SU-DHL-6 (cell line): Measurements from ENCODE around the gene SEMA3D.

ENCODE experiments used
- H2AFZ ChIP-seq: fragments of 200-600 bp; sonication (generic); 2 replicates; pipeline ENCODE4 v1.6.1; 2014; ENCODE audit warnings: low read depth, mild to moderate bottlenecking, moderate library complexity, mixed read lengths, antibody characterized with exemption, low read length; ENCODE audit not compliant: severe bottlenecking
- H3F3A ChIP-seq: fragments of 200-600 bp; shearing (Covaris generic); 2 replicates; pipeline ENCODE4 v1.6.0; 2016; ENCODE audit warnings: antibody characterized with exemption, mild to moderate bottlenecking; ENCODE audit not compliant: insufficient read depth
- H3K27ac ChIP-seq: fragments of 200-600 bp; sonication (generic); 2 replicates; pipeline ENCODE4 v1.5.1; 2016; ENCODE audit warnings: low read depth, mild to moderate bottlenecking, low read length, moderate library complexity, mixed read lengths
- H3K27me3 ChIP-seq: fragments of 200-600 bp; sonication (generic), shearing (Covaris generic); 2 replicates; pipeline ENCODE4 v1.6.0; 2014; ENCODE audit warnings: mild to moderate bottlenecking, low read length
- H3K36me3 ChIP-seq: fragments of 200-600 bp; sonication (generic); 2 replicates; pipeline ENCODE4 v1.6.1; 2014; ENCODE audit warnings: mild to moderate bottlenecking, low read length, mixed read lengths
- H3K4me2 ChIP-seq: fragments of 300-600, 200-600 bp; shearing (Covaris generic), sonication (generic); 2 replicates; pipeline ENCODE4 v1.6.0; 2014; ENCODE audit warnings: low read length, low read depth, mild to moderate bottlenecking; ENCODE audit not compliant: poor library complexity, severe bottlenecking
- H3K4me3 ChIP-seq: fragments of 200-600 bp; sonication (generic); 2 replicates; pipeline ENCODE4 v1.5.1; 2014; ENCODE audit warnings: antibody characterized with exemption, low read length, mild to moderate bottlenecking, mixed read lengths; ENCODE audit not compliant: insufficient read depth, poor library complexity, severe bottlenecking
- H3K79me2 ChIP-seq: fragments of 200-600 bp; sonication (generic); 2 replicates; pipeline ENCODE4 v1.6.1; 2014; ENCODE audit warnings: mild to moderate bottlenecking, low read length, moderate library complexity; ENCODE audit not compliant: insufficient read depth
- H3K9ac ChIP-seq: fragments of 200-600 bp; sonication (generic); 2 replicates; pipeline ENCODE4 v1.7.0; 2014; ENCODE audit warnings: mild to moderate bottlenecking, low read length
- H3K9me2 ChIP-seq: fragments of 200-600 bp; sonication (generic); replicated peaks from 2 replicates; pipeline ENCODE4 v1.6.1; 2014; ENCODE audit warnings: low read length; ENCODE audit not compliant: insufficient read depth
- H3K9me3 ChIP-seq: fragments of 200-600 bp; sonication (generic); 2 replicates; pipeline ENCODE4 v1.6.1; 2014; ENCODE audit warnings: low read length, mixed read lengths; ENCODE audit not compliant: insufficient read depth
- H4K20me1 ChIP-seq: fragments of 200-600 bp; sonication (generic); 2 replicates; pipeline ENCODE4 v1.6.1; 2014; ENCODE audit warnings: low read depth, mild to moderate bottlenecking, antibody characterized with exemption, low read length, moderate library complexity, mixed read lengths
- EZH2phosphoT487 ChIP-seq: fragments of 200-600 bp; sonication (generic), shearing (Covaris generic); conservative IDR thresholded peaks from 2 replicates; pipeline ENCODE4 v1.6.1; 2018; ENCODE audit warnings: mild to moderate bottlenecking, antibody characterized with exemption, low read length, moderate library complexity, mixed read lengths
- TF ChIP-seq, protein P1 (sequence below): fragments of 200-600 bp; sonication (generic); IDR thresholded peaks from one replicate; pipeline ENCODE4 v1.5.1; 2017; ENCODE audit warnings: antibody characterized with exemption, mild to moderate bottlenecking, low read length, moderate library complexity; ENCODE audit not compliant: insufficient read depth, poor library complexity, severe bottlenecking

The SEMA3D gene

DNA sequence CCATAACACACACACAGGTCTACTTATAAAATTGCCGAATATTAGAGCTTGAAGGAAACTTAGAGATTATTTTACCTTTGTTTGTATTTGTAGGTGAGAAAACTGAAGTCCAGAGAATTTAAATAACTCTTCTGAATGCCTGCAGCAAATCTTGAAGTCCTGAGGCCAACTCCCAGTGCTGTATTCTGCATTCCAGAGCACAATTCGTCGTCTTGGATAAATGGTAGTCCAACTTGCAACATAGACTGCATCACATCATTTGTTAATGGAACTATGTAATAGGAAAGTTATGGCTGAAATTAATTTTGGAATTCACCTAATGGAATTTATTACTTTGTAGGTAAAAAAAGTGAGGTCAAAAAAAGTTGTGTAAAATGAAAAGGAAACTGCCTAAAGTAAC is 37.3 kb upstream of the SEMA3D start:
- TF ChIP-seq, protein P1, sequence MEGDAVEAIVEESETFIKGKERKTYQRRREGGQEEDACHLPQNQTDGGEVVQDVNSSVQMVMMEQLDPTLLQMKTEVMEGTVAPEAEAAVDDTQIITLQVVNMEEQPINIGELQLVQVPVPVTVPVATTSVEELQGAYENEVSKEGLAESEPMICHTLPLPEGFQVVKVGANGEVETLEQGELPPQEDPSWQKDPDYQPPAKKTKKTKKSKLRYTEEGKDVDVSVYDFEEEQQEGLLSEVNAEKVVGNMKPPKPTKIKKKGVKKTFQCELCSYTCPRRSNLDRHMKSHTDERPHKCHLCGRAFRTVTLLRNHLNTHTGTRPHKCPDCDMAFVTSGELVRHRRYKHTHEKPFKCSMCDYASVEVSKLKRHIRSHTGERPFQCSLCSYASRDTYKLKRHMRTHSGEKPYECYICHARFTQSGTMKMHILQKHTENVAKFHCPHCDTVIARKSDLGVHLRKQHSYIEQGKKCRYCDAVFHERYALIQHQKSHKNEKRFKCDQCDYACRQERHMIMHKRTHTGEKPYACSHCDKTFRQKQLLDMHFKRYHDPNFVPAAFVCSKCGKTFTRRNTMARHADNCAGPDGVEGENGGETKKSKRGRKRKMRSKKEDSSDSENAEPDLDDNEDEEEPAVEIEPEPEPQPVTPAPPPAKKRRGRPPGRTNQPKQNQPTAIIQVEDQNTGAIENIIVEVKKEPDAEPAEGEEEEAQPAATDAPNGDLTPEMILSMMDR = no peak
- TF ChIP-seq EZH2phosphoT487 = no peak
- H3K9me3 ChIP-seq = no peaks in the 10 kb centered on the region
- H3K27ac ChIP-seq = no peak overlapping the region
- no peaks in the 10 kb centered on the region for H3K9me2 ChIP-seq
- H2AFZ ChIP-seq = no peak overlapping the region
- H3K36me3 ChIP-seq = no peaks in the 10 kb centered on the region; the same call in 1 of the 2 replicates
- no peak overlapping the region for H3K9ac ChIP-seq
- H3K27me3 ChIP-seq = no peaks in the 10 kb centered on the region
- no peaks in the 10 kb centered on the region for H3K79me2 ChIP-seq
- H3K4me3 ChIP-seq = no peak overlapping the region
- no peaks in the 10 kb centered on the region for H4K20me1 ChIP-seq
- H3F3A ChIP-seq = no peaks in the 10 kb centered on the region
- H3K4me2 ChIP-seq = no peak overlapping the region

DNA sequence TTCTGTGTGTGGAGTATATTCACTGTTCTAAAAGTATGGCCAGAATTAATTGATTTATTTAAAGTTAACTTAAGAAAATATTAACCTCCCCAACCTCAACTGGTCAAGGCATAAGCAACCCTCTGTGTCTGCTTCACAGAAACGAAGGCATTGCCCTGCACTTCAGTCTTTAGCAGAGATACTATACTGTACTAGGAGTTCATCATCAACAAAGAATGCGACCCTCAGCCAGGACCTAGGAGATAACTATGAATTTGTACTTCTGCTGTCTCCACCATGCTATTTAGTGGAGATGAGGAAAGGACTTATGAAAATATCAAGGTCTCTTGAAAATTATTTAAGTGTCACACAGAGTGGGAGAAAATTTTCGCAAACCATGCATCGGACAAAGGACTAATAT is 35.7 kb upstream of the SEMA3D start:
- Histone ChIP-seq H3F3A (no peaks in the 10 kb centered on the region), H3K9me2 (no peaks in the 10 kb centered on the region), H3K9ac (no peak overlapping the region), H3K27me3 (no peaks in the 10 kb centered on the region), H4K20me1 (no peaks in the 10 kb centered on the region), H3K27ac (no peak overlapping the region), H3K4me3 (no peak overlapping the region), H2AFZ (no peak overlapping the region), H3K36me3 (no peaks in the 10 kb centered on the region), H3K9me3 (no peaks in the 10 kb centered on the region), H3K4me2 (no peak overlapping the region), H3K79me2 (no peaks in the 10 kb centered on the region)
- TF ChIP-seq EZH2phosphoT487 = no peak
- TF ChIP-seq, protein P1 = no peak

DNA sequence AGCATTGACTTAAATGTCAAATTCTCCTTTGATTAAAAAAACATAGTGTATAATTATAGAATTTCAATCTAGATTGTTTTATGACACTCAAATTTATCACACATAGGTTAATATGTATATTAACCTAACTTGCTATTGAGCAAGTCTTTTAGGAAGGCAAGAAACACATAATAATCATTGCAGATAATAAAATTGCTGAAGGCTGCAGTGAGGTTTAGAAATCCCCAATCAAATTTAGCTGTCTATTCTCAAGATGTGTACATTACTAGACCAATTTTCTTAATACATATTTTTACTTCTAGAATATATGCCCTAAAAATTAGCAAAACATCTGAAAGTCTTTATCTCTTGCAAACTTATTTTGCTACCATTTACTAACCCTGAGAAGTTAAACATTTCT is 34.9 kb upstream of the SEMA3D start:
- Histone ChIP-seq H3F3A (no peaks in the 10 kb centered on the region), H3K79me2 (no peaks in the 10 kb centered on the region), H4K20me1 (no peaks in the 10 kb centered on the region), H3K36me3 (no peaks in the 10 kb centered on the region), H3K4me2 (no peak overlapping the region), H2AFZ (no peak overlapping the region), H3K27me3 (no peaks in the 10 kb centered on the region), H3K9ac (no peak overlapping the region), H3K9me3 (no peaks in the 10 kb centered on the region), H3K9me2 (no peaks in the 10 kb centered on the region), H3K4me3 (no peak overlapping the region), H3K27ac (no peak overlapping the region)
- no peak for TF ChIP-seq EZH2phosphoT487
- TF ChIP-seq, protein P1 = no peak
